Measurements from ENCODE around the gene ATP6V1E1.

Gene ATP6V1E1

DNA sequence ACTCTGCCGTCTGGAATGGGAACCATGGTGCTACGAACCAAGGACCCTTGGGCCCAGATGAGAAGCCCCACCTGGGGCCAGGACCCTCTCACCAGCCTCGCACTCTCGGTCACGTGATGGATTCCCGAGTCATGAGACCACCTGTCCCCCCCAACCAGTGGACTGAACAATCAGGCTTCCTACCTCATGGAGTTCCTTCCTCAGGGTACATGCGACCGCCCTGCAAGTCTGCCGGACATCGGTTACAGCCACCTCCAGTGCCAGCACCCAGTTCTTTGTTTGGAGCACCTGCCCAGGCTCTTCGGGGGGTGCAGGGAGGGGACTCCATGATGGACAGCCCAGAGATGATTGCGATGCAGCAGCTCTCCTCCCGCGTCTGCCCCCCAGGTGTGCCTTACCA lies 86.1 kb downstream of the ATP6V1E1 start:
- DNase-seq (ENCODE audit: low read depth) = no peak

Measured in non-pigmented ciliary epithelial cell (primary cell).